ENCODE data around the gene MRPS31.

MRPS31 gene

DNA sequence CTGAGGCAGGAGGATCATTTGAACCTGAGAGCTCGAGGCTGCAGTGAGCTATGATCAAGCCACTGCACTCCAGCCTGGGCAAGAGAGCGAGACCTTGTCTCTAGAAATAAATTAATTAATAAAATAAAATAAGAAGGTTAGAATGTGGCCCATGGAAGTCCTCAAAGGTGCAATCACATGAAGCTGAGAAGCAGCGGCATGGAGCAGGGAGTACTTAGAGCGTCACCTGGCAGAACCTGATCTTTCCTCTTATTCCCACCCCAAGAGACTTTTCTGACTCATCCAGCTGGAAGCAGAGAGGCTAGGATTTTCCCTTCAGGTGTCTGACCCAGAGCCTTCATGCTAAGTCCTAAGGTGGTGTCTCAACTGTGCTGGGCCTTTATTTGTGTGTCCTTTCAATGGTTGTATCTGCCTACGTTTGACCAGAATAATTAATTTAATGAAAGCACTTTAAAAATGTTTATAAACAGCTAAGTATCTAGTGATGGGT, 8.9 kb upstream of the MRPS31 start:
- Mint-ChIP-seq H3K9me3 (no peaks in the 10 kb centered on the region), H3K36me3 (ENCODE audit: low read depth) (no peaks in the 10 kb centered on the region), H3K4me1 (no peaks in the 10 kb centered on the region), H3K4me3 (no peak overlapping the region), H3K27ac (no peak overlapping the region), H3K27me3 (ENCODE audit: low read depth) (peaks cover 4% of the 10 kb centered on the region)
- TF ChIP-seq CTCF (IDR thresholded peaks at IDR 0.05; ENCODE audit: unreplicated experiment in 3 of 3) = no peak

DNA sequence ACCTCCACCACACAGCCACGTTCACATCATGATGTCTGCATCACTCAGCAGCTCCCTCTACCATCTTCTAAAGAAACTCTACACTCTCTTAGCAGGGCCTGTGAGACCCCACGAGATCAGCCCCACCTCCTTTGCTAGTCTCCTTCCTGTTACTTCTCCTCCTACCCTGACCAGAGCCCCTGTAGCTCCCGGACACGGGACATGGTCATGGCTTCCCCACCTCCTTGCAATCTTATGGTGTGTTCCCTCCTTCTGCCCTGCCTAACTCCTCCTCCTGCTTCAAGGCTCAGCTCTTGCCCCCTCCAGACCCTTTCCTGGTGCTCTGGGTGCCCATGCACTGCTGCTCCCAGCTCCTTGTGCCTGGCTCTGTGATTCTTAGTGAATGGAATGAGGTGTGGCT, 8.1 kb upstream of the MRPS31 start:
- Mint-ChIP-seq H3K36me3 (ENCODE audit: low read depth) (no peaks in the 10 kb centered on the region), H3K27me3 (ENCODE audit: low read depth) (peaks cover 4% of the 10 kb centered on the region), H3K9me3 (no peaks in the 10 kb centered on the region), H3K4me1 (no peaks in the 10 kb centered on the region), H3K27ac (no peak overlapping the region), H3K4me3 (no peak overlapping the region)
- no peak for TF ChIP-seq CTCF (IDR thresholded peaks at IDR 0.05; ENCODE audit: unreplicated experiment in 3 of 3)

DNA sequence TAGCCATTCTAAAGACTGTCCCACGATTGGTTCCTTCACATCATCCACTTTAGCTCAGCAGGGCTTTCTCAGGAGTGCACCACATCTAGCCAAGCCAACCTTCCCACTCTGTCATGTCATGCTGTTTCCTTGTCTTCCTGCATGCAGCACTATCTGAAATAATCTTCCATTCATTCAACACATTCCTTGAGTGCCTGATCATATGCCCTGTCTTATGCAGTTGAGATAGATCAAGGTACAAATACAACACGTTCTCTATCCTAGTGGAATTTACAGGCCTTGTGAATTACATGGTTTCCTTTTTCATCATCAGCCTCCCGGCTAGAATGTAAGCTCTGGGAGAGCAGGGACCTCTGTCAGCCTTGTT, 6.8 kb upstream of the MRPS31 start:
- Mint-ChIP-seq H3K27me3 (ENCODE audit: low read depth) (peaks cover 4% of the 10 kb centered on the region), H3K4me1 (no peaks in the 10 kb centered on the region), H3K4me3 (peak overlapping the region in 1 of 3 experiments; percentile 18), H3K36me3 (ENCODE audit: low read depth) (no peaks in the 10 kb centered on the region), H3K27ac (no peak overlapping the region), H3K9me3 (no peaks in the 10 kb centered on the region)
- TF ChIP-seq CTCF (IDR thresholded peaks at IDR 0.05; ENCODE audit: unreplicated experiment in 3 of 3) = no peak

GRCh38 chr13:40777166-40777808, 6.3 kb upstream of the MRPS31 start:
- Mint-ChIP-seq H3K4me1 (no peaks in the 10 kb centered on the region), H3K4me3 (peak overlapping the region; percentile 42 to 65 (median 51)), H3K9me3 (no peaks in the 10 kb centered on the region), H3K27me3 (ENCODE audit: low read depth) (peaks cover 4% of the 10 kb centered on the region), H3K27ac (peak overlapping the region in 2 of 3 experiments; percentile 8 to 19), H3K36me3 (ENCODE audit: low read depth) (no peaks in the 10 kb centered on the region)
- TF ChIP-seq CTCF (IDR thresholded peaks at IDR 0.05; ENCODE audit: unreplicated experiment in 3 of 3) = peak; percentile 75 to 84 (median 78)

- Mint-ChIP-seq H3K4me3 (peak overlapping the region in 1 of 3 experiments; percentile 26), H3K9me3 (no peaks in the 10 kb centered on the region), H3K36me3 (ENCODE audit: low read depth) (no peaks in the 10 kb centered on the region), H3K27me3 (ENCODE audit: low read depth) (peaks cover 4% of the 10 kb centered on the region), H3K27ac (peak overlapping the region in 2 of 3 experiments; percentile 8 to 19), H3K4me1 (no peaks in the 10 kb centered on the region)
- no peak for TF ChIP-seq CTCF (IDR thresholded peaks at IDR 0.05; ENCODE audit: unreplicated experiment in 3 of 3)
Measured at GRCh38 chr13:40776681-40777165, 5.7 kb upstream of the MRPS31 start.

DNA sequence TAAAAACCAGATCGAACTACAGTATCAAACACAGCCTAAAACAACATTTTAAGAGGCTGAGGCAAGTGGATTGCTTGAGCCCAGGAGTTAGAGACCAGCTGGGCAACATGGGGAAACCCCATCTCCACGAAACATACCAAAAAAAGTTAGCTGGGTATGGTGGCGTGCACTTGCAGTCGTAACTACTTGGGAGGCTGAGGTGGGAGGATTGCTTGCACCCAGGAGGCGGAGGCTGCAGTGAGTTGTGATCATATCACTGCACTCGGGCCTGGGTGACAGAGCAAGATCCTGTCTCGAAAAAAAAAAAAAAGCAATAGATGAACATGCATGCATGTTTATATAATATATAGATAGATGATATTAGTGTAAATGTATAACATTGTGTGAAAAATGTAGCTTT, 5.2 kb upstream of the MRPS31 start:
- Mint-ChIP-seq H3K27ac (no peak overlapping the region), H3K36me3 (ENCODE audit: low read depth) (no peaks in the 10 kb centered on the region), H3K4me3 (no peak overlapping the region), H3K9me3 (no peaks in the 10 kb centered on the region), H3K4me1 (no peaks in the 10 kb centered on the region), H3K27me3 (ENCODE audit: low read depth) (peaks cover 4% of the 10 kb centered on the region)
- TF ChIP-seq CTCF (IDR thresholded peaks at IDR 0.05; ENCODE audit: unreplicated experiment in 3 of 3) = no peak

Data from nephron (organoid).